Effector CD8-positive, alpha-beta T cell (primary cell): ENCODE results near the gene TGM2.
"Not testable (repeated sequence)": the region's sequence is repeated elsewhere in the genome, so short reads cannot be mapped to it uniquely, and the experiment has no call there.

Experiments
- DNase-seq: peaks from one replicate; lab custom pipeline; 2025; lab: John Stamatoyannopoulos, UW

TGM2 gene

GRCh38 chr20:38115205-38115604, 49.9 kb downstream of the TGM2 start:
- DNase-seq = no peak

GRCh38 chr20:38114353-38114791, 50.7 kb downstream of the TGM2 start:
- no peak for DNase-seq

- no peak for DNase-seq
Measured at GRCh38 chr20:38113401-38114325, 51.4 kb downstream of the TGM2 start.

- no peak for DNase-seq
Measured at GRCh38 chr20:38112930-38113294, 52.2 kb downstream of the TGM2 start.

- DNase-seq = no peak
Measured at GRCh38 chr20:38112261-38112929, 52.7 kb downstream of the TGM2 start.

- no peak for DNase-seq
Measured at GRCh38 chr20:38111366-38112232, 53.5 kb downstream of the TGM2 start.

GRCh38 chr20:38110525-38111178, 54.4 kb downstream of the TGM2 start:
- DNase-seq = no peak

GRCh38 chr20:38109591-38110524, 55.2 kb downstream of the TGM2 start:
- DNase-seq = no peak

GRCh38 chr20:38108986-38109541, 56.0 kb downstream of the TGM2 start:
- no peak for DNase-seq

- DNase-seq = no peak
Measured at GRCh38 chr20:38108438-38108985, 56.6 kb downstream of the TGM2 start.

- DNase-seq = not testable (repeated sequence)
Measured at GRCh38 chr20:38107916-38108315, 57.2 kb downstream of the TGM2 start.

GRCh38 chr20:38107386-38107785, 57.7 kb downstream of the TGM2 start:
- DNase-seq = not testable (repeated sequence)

GRCh38 chr20:38106461-38106860, 58.6 kb downstream of the TGM2 start:
- DNase-seq = no peak

- no peak for DNase-seq
Measured at GRCh38 chr20:38104285-38104684, 60.8 kb downstream of the TGM2 start.

- DNase-seq = not testable (repeated sequence)
Measured at GRCh38 chr20:38102206-38102605, 62.9 kb downstream of the TGM2 start.

- no peak for DNase-seq
Measured at GRCh38 chr20:38098952-38099351, 66.1 kb downstream of the TGM2 start.

GRCh38 chr20:38095017-38095686, 69.9 kb downstream of the TGM2 start:
- no peak for DNase-seq

GRCh38 chr20:38094373-38094891, 70.6 kb downstream of the TGM2 start:
- DNase-seq = no peak

GRCh38 chr20:38093641-38094077, 71.4 kb downstream of the TGM2 start:
- no peak for DNase-seq
